B cell (primary cell): ENCODE measurements around the gene NEURL2. TPM values are rescaled to one million over a fixed set of nuclear protein-coding genes. Genes with fewer than 3 reads are reported as not detected.

ENCODE experiments used
- ATAC-seq: fragments of 200-7000 bp; cut with Tn5 transposase; one replicate; pipeline ENCODE4 v1.10.0; 2021; ENCODE audit warnings: low read depth, mild to moderate bottlenecking, moderate number of reproducible peaks, moderate library complexity
- CTCF ChIA-PET: fragments of 350-600 bp; sonication (Branson Sonifier 250); formaldehyde crosslinking; loops from one replicate; lab custom pipeline; 2021; ENCODE audit warnings: antibody characterized with exemption, inconsistent platforms; lab: Charles Lee
- POLR2A ChIA-PET: fragments of 350-600 bp; sonication (Branson Sonifier 250); formaldehyde crosslinking; loops from one replicate; lab custom pipeline; 2021; ENCODE audit warnings: antibody characterized with exemption; lab: Charles Lee
- DNase-seq: peaks from one replicate; pipeline ENCODE4 v3.0.0; 2013
- H2AFZ ChIP-seq: 2 replicates; pipeline ENCODE4 v1.6.1; 2012; ENCODE audit warnings: mild to moderate bottlenecking, low read depth, low read length; ENCODE audit not compliant: insufficient read depth, poor library complexity, severe bottlenecking
- H3K27ac ChIP-seq, 2 donors: 1 replicate in 1 of 2; 2 replicates in 1 of 2; pipeline ENCODE4 v1.5.1; 2012 to 2013; ENCODE audit warnings: low read length in 2 of 2, mild to moderate bottlenecking in 2 of 2, moderate library complexity in 1 of 2
- H3K27me3 ChIP-seq, 4 experiments: fragments of 200-600 bp in 1 of 4; sonication (generic) in 1 of 4; replicated peaks in 1 of 4; 1 replicate in 2 of 4; 2 replicates in 2 of 4; pipeline versions ENCODE4 v1.6.1 to v1.7.0; 2013 to 2016; ENCODE audit warnings: low read length in 3 of 4, mild to moderate bottlenecking in 2 of 4, mixed read lengths in 1 of 4, moderate library complexity in 1 of 4; ENCODE audit not compliant: insufficient read depth in 4 of 4, control insufficient read depth in 3 of 4; ENCODE audit errors: control extremely low read depth in 1 of 4
- H3K36me3 ChIP-seq, 2 experiments: replicated peaks in 1 of 2; 1 replicate in 1 of 2; 2 replicates in 1 of 2; pipeline versions ENCODE4 v1.6.1 to v1.7.1; 2013; ENCODE audit warnings: low read length in 1 of 2; ENCODE audit not compliant: insufficient read depth in 2 of 2, control insufficient read depth in 1 of 2; ENCODE audit errors: control extremely low read depth in 1 of 2, extremely low read depth in 1 of 2
- H3K4me1 ChIP-seq, 2 donors: fragments of 200-600 bp in 1 of 2; sonication (generic) in 1 of 2; 1 replicate in 1 of 2; 2 replicates in 1 of 2; pipeline versions ENCODE4 v1.5.1 to v1.6.1; 2013 to 2017; ENCODE audit warnings: low read length in 2 of 2; ENCODE audit not compliant: control insufficient read depth in 2 of 2, insufficient read depth in 2 of 2
- H3K4me2 ChIP-seq: replicated peaks from 2 replicates; pipeline ENCODE3; 2012; ENCODE audit warnings: mild to moderate bottlenecking, low read depth, low read length; ENCODE audit not compliant: poor library complexity, severe bottlenecking
- H3K4me3 ChIP-seq, 5 experiments: fragments of 200-600 bp in 1 of 5; sonication (generic) in 1 of 5; 1 replicate in 3 of 5; 2 replicates in 2 of 5; pipeline versions ENCODE4 v1.5.1 to v1.7.0; 2011 to 2016; ENCODE audit warnings: low read length in 4 of 5, mild to moderate bottlenecking in 4 of 5, low read depth in 2 of 5, control low read depth in 1 of 5, moderate library complexity in 1 of 5; ENCODE audit not compliant: insufficient read depth in 1 of 5; ENCODE audit errors: control extremely low read depth in 1 of 5, extremely low read depth in 1 of 5
- H3K79me2 ChIP-seq: fragments of 200-600 bp; sonication (generic); one replicate; pipeline ENCODE4 v1.6.0; 2016; ENCODE audit warnings: low read length; ENCODE audit not compliant: control insufficient read depth, insufficient read depth
- H3K9ac ChIP-seq: fragments of 200-600 bp; sonication (generic); 2 replicates; pipeline ENCODE4 v1.6.1; 2017; ENCODE audit warnings: mild to moderate bottlenecking, low read length, moderate library complexity
- H3K9me3 ChIP-seq, 3 donors: one replicate each; pipeline versions ENCODE4 v1.6.1 to v1.7.1; 2013; ENCODE audit warnings: low read length in 2 of 3; ENCODE audit not compliant: control insufficient read depth in 2 of 3, insufficient read depth in 1 of 3; ENCODE audit errors: control extremely low read depth in 1 of 3
- H4K20me1 ChIP-seq: 2 replicates; pipeline ENCODE4 v1.6.0; 2012; ENCODE audit warnings: mild to moderate bottlenecking, low read length; ENCODE audit not compliant: insufficient read depth, control insufficient read depth, poor library complexity, severe bottlenecking
- H3K27ac Mint-ChIP-seq: one replicate; pipeline ENCODE4 v1.8.0; 2021; ENCODE audit warnings: mixed read lengths
- H3K27me3 Mint-ChIP-seq: one replicate; pipeline ENCODE4 v1.8.0; 2021; ENCODE audit warnings: mixed read lengths
- H3K4me1 Mint-ChIP-seq: one replicate; pipeline ENCODE4 v1.8.0; 2021; ENCODE audit warnings: mixed read lengths
- H3K4me3 Mint-ChIP-seq: one replicate; pipeline ENCODE4 v1.8.0; 2021; ENCODE audit warnings: mixed read lengths
- H3K9me3 Mint-ChIP-seq: one replicate; pipeline ENCODE4 v1.8.0; 2022; ENCODE audit warnings: mixed read lengths; ENCODE audit not compliant: insufficient read depth
- EZH2 ChIP-seq: IDR thresholded peaks from 2 replicates; pipeline ENCODE4 v1.6.1; 2012; ENCODE audit warnings: borderline replicate concordance, low read depth, mild to moderate bottlenecking, moderate library complexity, low read length; ENCODE audit not compliant: insufficient read depth, poor library complexity, severe bottlenecking
- WGBS: methylation state at CpG from one replicate; pipeline ENCODE4 v1.1.5; 2013; ENCODE audit warnings: missing lambda C conversion rate; ENCODE audit not compliant: insufficient coverage; 5-methylcytosine and 5-hydroxymethylcytosine counted together
- intact Hi-C: fragments of 100-400 bp; cut with micrococcal nuclease; formaldehyde crosslinking; loops from one replicate; pipeline ENCODE4 v1.10.0; 2022
- polyA plus RNA-seq: library from polyadenylated mRNA; depleted of rRNA; stranded (reverse); fragments of >200 nt; gene quantifications from 2 replicates; pipeline ENCODE4 v1.2.3, GENCODE V29; 2012
- total RNA-seq, 2 donors: library from RNA; stranded (reverse); fragments of 120-200 nt in 1 of 2; gene quantifications; 1 replicate in 1 of 2; 2 replicates in 1 of 2; pipeline versions ENCODE4 v1.2.3 to v1.2.4, GENCODE V29; 2013 to 2022
- TF ChIP-seq, protein P1 (sequence below): fragments of 200-600 bp; IDR thresholded peaks from one replicate; pipeline ENCODE4 v1.8.0; 2022; ENCODE audit warnings: antibody characterized with exemption, mild to moderate bottlenecking

Gene NEURL2
- total and polyA plus RNA-seq, 2 donors (not counting 1 experiment from before 2014, with no cell fraction given): 3.3 to 5.4 TPM

DNA sequence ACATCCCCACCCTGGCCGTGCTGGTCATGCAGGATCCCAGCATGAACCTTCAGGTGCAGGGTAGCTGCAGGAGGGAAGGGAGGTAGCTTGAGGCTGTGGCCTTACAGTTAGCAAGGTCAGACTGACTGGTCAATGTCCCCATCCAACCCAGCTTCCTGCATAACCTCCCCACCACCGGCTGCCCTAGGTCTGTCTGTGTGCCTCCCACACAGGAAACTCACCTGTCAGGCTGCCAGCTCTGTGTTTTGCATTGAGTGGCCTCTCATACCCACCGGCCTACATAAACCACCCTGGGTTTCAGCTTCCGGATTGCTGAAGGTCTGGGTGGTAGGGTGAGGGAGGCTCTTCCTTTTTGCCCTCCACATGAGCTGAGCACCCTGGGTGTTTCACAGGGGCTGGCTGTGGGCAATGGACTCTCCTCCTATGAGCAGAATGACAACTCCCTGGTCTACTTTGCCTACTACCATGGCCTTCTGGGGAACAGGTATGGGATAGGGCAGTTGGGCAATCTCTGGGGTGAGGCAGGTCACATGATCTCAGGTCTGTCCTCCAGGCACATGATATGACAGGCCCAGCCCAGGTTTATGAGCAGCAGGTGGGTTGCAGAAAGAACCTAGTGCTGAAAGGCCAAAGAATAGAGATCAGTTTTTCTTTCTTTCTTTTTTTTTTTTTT lies 2.0 kb upstream of the NEURL2 start:
- Histone ChIP-seq H3K9ac (no peak overlapping the region), H3K27me3 (no peaks in the 10 kb centered on the region), H3K79me2 (peaks cover 7% of the 10 kb centered on the region), H3K36me3 (peaks cover 0 to 19% of the 10 kb centered on the region in 2 experiments), H3K4me1 (peaks cover 24 to 29% of the 10 kb centered on the region in 2 donors), H2AFZ (no peak overlapping the region), H4K20me1 (no peaks in the 10 kb centered on the region), H3K27ac (peak overlapping the region in 1 of 2 donors; percentile 2), H3K4me2 (peak overlapping the region; percentile 99), H3K4me3 (no peak overlapping the region), H3K9me3 (no peaks in the 10 kb centered on the region)
- Mint-ChIP-seq H3K27me3 (no peaks in the 10 kb centered on the region), H3K27ac (peak overlapping the region; percentile 96), H3K9me3 (no peaks in the 10 kb centered on the region), H3K4me3 (peak overlapping the region; percentile 97), H3K4me1 (peaks cover 31% of the 10 kb centered on the region)
- ATAC-seq (no peak), DNase-seq (no peak)
- TF ChIP-seq EZH2: no peak
- intact Hi-C loops: no loop called here
- CTCF ChIA-PET: interaction anchor here (0.9 to 3.2 kb wide), 3 partner anchors 12 to 77 kb away, joined by 3 to 9 read pairs (median 5); partner anchors contain the start of gene ZSWIM1
- WGBS: 17% methylated on average over 1 of the region's 4 CpGs
- POLR2A ChIA-PET: interaction anchor here (0.6 to 5.3 kb wide), 3 partner anchors 41 to 74 kb away, joined by 3 to 41 read pairs (median 4); partner anchors contain the start of gene PCIF1

DNA sequence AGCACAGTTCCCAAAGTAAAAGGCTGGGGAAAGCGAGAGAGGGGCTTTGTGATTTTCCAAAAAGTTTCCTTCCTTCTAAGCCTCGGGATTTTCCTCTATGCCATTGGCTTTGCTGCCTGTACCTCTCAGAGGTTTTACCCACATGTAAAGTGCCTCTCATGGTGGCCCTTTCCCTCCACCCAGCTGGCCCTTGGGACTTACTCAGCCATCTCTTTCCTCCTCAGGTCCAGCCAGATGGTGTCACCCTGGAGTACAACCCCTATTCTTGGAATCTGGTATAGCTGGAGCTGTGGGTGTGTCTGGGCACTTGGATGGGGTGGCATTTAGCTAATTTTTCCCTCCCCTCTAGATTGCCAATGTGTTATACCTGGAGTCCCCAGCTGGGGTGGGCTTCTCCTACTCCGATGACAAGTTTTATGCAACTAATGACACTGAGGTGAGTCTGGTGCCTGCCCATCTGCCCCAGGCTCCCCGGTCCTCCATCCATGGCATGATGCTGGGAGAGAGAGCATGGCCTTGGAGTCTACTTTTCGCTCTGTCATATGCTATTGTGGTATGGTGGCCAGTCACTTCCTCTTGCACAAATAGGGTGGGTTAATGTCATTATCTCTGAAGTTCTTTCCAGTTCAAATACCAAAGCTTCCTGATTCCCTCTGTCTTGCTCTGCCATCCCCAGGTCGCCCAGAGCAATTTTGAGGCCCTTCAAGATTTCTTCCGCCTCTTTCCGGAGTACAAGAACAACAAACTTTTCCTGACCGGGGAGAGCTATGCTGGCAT lies 1.2 kb upstream of the NEURL2 start:
- ATAC-seq (no peak), DNase-seq (no peak)
- Histone ChIP-seq H3K4me2 (peak overlapping the region; percentile 99), H3K79me2 (peaks cover 7% of the 10 kb centered on the region), H2AFZ (peak overlapping the region; percentile 93), H3K36me3 (peaks cover 0 to 20% of the 10 kb centered on the region in 2 experiments), H4K20me1 (no peaks in the 10 kb centered on the region), H3K27me3 (no peaks in the 10 kb centered on the region), H3K4me1 (peaks cover 24 to 29% of the 10 kb centered on the region in 2 donors), H3K9me3 (no peaks in the 10 kb centered on the region), H3K9ac (peak overlapping the region; percentile 85), H3K27ac (no peak overlapping the region), H3K4me3 (peak overlapping the region in 4 of 5 experiments; percentile 72 to 95 (median 80))
- WGBS: 80% methylated on average over 6 of the region's 9 CpGs
- POLR2A ChIA-PET: interaction anchor here (0.6 to 5.3 kb wide), 4 partner anchors 11 to 54 kb away, joined by 3 to 41 read pairs (median 12); partner anchors contain the start of genes ACOT8, PCIF1 and ZSWIM1
- CTCF ChIA-PET: interaction anchor here (1.4 to 3.2 kb wide), 2 partner anchors 41 to 77 kb away, joined by 5 to 9 read pairs; no protein-coding TSS in a partner anchor
- H3K27me3 Mint-ChIP-seq: no peaks in the 10 kb centered on the region
- no peaks in the 10 kb centered on the region for H3K9me3 Mint-ChIP-seq
- H3K27ac Mint-ChIP-seq: peak overlapping the region; percentile 96
- intact Hi-C loops: no loop called here
- peaks cover 31% of the 10 kb centered on the region for H3K4me1 Mint-ChIP-seq
- TF ChIP-seq, protein P1, sequence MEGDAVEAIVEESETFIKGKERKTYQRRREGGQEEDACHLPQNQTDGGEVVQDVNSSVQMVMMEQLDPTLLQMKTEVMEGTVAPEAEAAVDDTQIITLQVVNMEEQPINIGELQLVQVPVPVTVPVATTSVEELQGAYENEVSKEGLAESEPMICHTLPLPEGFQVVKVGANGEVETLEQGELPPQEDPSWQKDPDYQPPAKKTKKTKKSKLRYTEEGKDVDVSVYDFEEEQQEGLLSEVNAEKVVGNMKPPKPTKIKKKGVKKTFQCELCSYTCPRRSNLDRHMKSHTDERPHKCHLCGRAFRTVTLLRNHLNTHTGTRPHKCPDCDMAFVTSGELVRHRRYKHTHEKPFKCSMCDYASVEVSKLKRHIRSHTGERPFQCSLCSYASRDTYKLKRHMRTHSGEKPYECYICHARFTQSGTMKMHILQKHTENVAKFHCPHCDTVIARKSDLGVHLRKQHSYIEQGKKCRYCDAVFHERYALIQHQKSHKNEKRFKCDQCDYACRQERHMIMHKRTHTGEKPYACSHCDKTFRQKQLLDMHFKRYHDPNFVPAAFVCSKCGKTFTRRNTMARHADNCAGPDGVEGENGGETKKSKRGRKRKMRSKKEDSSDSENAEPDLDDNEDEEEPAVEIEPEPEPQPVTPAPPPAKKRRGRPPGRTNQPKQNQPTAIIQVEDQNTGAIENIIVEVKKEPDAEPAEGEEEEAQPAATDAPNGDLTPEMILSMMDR: no peak
- no peak for TF ChIP-seq EZH2
- peak overlapping the region; percentile 97 for H3K4me3 Mint-ChIP-seq
